HG02970 (cell line): ENCODE data around the gene TBC1D22A.

Experiments used
- ATAC-seq: cut with Tn5 transposase; IDR thresholded peaks from one replicate; pipeline ENCODE4 v1.9.1; 2021; ENCODE audit warnings: mild to moderate bottlenecking, moderate library complexity, moderate number of reproducible peaks; ENCODE audit not compliant: unreplicated experiment, low FRiP score

Gene TBC1D22A

GRCh38 chr22:47059076-47059475 is 296.6 kb downstream of the TBC1D22A start:
- ATAC-seq: no peak

GRCh38 chr22:47059701-47060161 is 297.3 kb downstream of the TBC1D22A start:
- no peak for ATAC-seq

DNA sequence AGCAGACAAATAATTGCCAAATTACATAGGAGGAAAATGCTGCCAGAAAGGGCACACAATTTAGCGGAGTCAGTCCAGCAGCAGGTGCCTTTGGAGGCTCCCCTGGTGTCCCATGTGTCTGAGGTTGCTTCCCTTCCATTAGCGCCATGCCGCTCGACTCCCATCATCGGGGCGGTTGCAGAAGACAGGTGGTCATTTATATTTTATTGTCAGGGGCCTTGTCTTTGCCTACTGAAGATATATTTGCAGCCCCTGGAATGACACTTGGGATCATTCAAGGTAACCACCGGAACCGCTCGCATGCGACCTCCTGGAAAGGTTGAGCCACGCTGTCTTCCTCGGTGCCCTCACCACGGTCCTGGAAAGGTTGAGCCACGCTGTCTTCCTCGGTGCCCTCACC is 298.3 kb downstream of the TBC1D22A start:
- no peak for ATAC-seq

- ATAC-seq: no peak
These were observed 298.8 kb downstream of the TBC1D22A start for GRCh38 chr22:47061226-47061625.

DNA sequence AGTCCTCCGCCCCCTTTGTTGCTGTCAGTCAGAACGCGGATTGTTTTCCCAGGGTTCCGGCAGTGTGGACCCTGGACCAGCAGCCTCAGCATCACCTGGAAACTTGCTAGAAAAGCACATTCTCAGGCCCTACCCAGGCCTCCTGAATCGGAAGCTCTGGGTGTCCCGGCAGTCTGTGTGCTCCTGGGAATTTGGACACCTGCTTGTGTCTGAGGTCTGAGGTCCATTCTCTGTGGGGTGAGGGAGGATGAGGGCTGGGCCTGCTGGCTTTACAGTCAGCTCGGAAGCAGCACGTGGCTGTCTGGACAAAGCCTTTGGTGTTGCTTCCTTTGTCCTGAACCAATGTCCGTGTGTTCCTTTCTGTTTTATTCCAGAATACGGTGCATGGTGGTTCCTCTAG is 299.7 kb downstream of the TBC1D22A start:
- ATAC-seq: no peak

GRCh38 chr22:47063071-47063509 is 300.6 kb downstream of the TBC1D22A start:
- no peak for ATAC-seq

DNA sequence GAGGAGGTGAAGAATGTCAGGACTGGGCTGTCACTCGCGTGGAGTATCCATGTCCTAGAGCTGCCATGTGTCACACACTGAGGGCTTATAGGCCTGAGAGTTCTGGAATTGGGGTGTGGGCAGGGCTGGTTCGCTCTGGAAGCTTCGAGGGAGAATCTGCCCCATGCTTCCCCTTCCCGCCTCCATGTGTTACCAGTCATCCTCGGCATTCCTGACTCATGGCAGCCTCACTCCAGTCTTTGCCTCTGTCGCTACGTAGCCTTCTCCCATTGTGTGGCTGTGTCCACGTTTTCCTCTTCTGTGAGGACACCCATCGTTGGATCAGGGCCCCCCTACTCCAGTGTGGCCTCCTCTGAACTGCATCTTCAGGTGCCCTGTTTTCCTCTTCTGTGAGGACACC is 301.2 kb downstream of the TBC1D22A start:
- ATAC-seq: no peak

GRCh38 chr22:47064016-47064415 is 301.6 kb downstream of the TBC1D22A start:
- no peak for ATAC-seq

DNA sequence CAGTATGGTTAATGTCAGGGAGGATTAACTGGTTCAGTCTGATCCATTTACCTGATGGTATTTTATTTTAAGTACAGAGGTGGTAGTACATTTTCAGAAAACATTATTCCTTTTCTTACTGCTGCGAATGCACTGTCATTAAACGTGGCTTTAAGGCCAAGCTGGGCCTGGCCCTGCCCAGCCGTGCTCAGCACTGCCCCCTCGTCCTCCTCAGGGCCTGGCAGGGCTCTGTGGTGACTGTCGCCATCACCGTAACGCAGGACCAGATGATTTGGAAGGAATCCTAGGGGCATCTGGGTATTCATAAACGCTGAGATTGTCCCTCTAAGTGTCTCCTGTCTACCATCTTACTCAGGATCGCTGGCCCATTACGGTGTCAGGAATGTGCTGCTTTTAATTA is 302.0 kb downstream of the TBC1D22A start:
- ATAC-seq: no peak

DNA sequence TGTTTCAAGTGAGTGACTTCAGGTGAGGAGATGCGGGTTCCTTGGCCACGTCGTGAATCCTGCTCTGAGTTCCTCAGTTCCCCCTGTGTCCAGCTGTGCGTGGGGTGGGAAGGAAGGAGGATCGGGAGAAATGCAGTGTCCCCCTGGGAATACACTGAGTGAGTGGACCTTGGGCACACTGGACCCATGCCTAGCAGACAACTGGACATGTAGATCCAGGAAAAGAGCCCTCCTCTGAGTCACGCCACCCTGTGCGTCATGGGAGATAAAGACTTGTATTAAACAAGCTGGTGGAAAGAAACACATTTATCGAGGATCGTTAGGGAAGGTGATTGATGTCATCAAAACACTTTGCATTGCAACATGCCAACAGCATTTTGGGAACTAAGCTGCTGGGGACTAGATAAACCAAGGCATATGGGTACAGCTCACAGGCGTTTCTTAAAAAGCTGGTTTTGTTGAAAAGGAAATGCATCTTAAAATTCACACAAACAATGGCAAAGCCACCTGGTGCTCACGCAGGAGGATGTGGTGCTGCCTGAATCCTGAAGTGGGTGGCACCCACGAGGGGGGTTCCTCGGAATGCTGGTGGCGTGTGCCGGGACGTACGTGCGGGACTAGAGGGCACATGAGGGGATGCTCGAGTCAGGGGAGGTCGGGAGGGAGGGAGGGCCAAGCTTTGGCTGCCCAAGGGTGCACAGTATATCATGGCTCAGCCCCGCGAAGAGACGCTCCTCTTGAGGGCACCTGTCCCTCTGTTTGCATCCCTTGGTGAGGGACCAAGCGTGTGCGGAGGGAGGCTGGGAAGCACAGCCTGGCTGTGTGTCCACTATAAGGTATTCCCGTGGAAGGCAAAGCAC is 303.5 kb downstream of the TBC1D22A start:
- ATAC-seq: no peak

DNA sequence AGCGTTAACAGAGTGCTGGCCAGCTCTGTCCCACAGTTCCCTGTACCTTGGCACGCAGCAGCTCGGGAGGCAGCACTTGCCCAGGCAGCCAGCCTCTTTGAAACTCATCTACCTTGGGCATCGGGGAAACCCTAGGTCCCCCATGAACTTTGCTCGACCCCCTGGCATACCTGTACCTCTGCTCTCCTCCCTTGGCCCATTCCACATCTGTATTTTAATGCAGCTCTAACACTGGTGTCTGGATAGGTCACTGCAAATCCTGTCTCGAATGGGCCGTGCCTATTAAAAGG is 304.1 kb downstream of the TBC1D22A start:
- ATAC-seq: no peak

DNA sequence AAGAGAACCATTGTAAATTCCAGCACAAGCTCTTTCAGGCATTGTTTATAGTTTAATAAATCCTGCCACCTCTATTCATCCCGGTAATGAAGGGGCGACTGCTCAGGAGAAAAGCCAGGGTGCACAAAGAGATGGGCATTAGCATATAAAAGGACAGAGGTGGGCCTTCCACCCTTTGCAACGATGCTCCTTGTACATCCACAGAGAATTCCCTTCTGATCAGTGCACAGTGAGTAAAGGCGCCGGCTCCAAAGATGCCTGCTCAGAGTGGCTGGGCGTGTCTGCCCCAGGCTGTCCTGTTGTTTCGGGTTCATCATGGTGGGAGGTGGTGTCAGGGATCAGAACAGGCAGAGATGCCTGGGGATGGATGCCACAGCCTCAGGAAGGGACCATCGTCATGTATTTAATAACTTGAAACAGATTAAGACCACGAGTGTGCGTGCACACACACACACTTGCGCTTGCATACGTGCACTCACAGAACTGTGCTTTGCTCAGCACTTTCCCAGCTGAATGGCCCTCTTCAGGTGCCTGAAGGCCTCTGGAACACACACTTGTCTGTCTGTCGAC is 305.0 kb downstream of the TBC1D22A start:
- no peak for ATAC-seq

DNA sequence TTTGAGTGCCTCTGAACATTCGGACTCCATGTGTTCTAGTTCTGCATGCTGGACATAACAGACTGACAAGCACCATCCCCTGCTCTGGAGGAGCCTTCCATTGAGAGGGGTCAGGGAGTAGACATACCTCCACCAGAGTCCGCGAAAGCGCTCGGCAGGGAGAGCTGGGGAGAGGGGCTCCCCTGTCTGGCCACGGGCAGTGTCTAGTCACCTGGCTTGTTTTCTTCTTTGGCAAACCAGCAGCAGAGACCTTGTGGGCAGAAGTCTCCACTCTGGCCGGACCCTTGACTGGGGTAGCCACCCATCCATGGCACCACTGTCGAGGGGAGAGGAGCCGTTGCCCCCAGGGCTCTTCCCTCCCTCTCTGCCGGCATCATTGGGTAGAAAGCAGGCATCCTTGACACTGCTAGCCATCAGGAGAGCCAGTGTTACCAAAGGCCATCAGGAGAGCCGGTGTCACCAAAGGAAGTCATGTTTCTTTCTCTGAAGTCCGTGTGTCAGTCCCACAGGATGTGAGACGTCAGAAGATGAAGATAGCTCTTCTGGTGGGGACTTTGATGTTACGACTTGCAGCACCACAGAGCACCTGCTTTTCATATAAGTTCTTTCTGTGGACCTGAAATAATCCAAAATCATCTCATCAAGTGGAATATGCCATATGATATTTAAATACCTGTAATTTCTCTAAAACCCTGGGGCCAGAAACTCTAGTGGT is 305.6 kb downstream of the TBC1D22A start:
- no peak for ATAC-seq

DNA sequence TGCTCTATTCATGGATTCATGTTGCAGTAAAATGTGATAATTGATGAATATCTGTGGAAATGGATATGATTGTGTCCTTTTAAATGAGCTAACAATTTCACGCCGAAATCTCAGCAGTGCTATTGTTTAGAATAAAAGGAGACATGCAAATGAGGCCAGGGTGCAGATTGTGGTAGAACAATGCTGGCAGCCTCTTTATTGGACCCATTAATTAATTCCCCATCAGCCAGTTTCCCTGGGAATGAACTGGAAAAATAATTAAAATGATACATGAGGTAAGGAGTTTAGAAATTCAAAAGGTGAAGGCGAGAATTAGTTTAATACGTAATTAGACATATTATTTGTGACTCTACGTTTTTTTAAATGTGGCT is 306.2 kb downstream of the TBC1D22A start:
- no peak for ATAC-seq

- no peak for ATAC-seq
These were observed 306.8 kb downstream of the TBC1D22A start for GRCh38 chr22:47069270-47069669.

GRCh38 chr22:47071078-47071806 is 308.8 kb downstream of the TBC1D22A start:
- no peak for ATAC-seq

- ATAC-seq: no peak
These were observed 309.6 kb downstream of the TBC1D22A start for GRCh38 chr22:47071807-47072641.

DNA sequence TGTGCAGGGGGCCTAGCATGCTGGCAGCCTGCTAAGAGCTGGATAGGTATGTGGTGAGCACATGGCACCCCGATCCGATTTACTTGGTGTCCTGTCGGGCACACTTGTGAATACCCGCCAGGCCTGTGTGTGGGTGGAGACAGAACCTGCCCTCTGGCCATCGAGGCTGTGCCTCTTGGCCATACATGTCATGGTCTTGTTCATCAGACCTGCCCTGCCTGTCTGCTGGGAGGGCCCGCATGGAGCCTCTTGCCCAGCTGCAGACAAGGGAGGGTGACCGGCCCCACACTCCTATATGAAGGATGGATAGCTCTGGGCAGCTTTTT is 310.2 kb downstream of the TBC1D22A start:
- no peak for ATAC-seq

DNA sequence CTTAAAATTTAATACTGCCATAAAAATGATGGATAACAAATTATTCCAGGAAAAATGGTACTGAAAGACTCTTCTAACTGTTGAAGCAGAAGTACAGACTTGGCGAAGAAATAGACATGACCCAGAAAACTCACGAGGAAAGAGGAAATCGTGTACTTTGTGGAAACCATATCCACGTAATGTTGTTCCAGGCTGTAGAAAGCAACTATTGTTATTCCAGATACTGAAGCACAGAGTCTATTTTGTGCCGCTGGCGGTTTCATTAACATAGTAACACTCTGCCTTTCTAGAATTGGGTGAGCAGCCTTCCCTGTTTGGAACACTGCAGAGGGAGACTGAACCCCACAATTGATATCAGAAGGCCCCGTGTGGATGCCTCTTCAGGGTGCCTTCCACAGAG is 310.6 kb downstream of the TBC1D22A start:
- ATAC-seq: no peak

DNA sequence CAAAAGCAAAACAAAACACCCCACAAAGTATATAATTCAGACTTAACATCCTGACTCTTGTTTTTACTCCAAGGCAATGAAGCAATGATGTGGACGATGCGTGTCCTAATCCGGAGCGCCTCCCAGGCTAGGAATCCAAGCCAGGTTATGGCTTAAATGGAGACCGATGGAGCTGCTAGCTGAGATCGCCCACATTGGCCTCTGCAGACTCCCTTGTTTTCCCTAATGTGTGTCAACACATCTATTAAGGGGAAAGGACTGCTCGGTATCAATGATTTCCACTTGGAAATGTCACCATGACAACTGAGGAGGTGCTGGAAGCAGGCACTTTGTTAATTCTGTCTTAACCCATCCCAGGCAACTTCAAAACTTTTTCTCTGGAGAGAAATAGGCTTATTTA is 311.7 kb downstream of the TBC1D22A start:
- ATAC-seq: no peak
